ENCODE measurements around the gene MSI2.

MSI2 gene

DNA sequence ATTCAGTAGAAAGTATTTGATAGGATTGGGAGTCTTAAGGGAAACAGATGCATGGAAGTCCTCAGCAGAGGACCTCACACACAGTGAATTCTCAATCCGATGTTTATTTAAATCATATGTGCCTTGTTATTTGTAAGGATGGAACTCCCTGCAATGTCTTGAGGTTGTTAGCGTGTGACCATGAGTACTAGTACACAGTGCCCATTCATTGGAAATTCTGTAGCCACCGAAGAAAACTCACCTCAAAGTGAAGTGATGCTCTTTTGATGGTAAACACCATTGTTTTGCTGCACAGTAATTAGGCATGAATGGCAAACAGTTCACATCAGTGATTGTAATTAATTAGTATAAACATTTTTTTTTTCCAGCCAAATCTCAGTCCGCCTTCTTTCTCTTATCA is 173.6 kb downstream of the MSI2 start:
- no peak overlapping the region for H3K4me3 ChIP-seq (ENCODE audit: low read depth, low read length)
- TF ChIP-seq, protein P1, sequence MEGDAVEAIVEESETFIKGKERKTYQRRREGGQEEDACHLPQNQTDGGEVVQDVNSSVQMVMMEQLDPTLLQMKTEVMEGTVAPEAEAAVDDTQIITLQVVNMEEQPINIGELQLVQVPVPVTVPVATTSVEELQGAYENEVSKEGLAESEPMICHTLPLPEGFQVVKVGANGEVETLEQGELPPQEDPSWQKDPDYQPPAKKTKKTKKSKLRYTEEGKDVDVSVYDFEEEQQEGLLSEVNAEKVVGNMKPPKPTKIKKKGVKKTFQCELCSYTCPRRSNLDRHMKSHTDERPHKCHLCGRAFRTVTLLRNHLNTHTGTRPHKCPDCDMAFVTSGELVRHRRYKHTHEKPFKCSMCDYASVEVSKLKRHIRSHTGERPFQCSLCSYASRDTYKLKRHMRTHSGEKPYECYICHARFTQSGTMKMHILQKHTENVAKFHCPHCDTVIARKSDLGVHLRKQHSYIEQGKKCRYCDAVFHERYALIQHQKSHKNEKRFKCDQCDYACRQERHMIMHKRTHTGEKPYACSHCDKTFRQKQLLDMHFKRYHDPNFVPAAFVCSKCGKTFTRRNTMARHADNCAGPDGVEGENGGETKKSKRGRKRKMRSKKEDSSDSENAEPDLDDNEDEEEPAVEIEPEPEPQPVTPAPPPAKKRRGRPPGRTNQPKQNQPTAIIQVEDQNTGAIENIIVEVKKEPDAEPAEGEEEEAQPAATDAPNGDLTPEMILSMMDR (conservative IDR thresholded peaks at IDR 0.05; ENCODE audit: low read depth, low read length): no peak
- DNase-seq (ENCODE audit: low read depth): no peak

GRCh38 chr17:57431415-57431814 is 175.1 kb downstream of the MSI2 start:
- H3K4me3 ChIP-seq (ENCODE audit: low read depth, low read length): no peak overlapping the region
- TF ChIP-seq, protein P1 (conservative IDR thresholded peaks at IDR 0.05; ENCODE audit: low read depth, low read length): no peak

DNA sequence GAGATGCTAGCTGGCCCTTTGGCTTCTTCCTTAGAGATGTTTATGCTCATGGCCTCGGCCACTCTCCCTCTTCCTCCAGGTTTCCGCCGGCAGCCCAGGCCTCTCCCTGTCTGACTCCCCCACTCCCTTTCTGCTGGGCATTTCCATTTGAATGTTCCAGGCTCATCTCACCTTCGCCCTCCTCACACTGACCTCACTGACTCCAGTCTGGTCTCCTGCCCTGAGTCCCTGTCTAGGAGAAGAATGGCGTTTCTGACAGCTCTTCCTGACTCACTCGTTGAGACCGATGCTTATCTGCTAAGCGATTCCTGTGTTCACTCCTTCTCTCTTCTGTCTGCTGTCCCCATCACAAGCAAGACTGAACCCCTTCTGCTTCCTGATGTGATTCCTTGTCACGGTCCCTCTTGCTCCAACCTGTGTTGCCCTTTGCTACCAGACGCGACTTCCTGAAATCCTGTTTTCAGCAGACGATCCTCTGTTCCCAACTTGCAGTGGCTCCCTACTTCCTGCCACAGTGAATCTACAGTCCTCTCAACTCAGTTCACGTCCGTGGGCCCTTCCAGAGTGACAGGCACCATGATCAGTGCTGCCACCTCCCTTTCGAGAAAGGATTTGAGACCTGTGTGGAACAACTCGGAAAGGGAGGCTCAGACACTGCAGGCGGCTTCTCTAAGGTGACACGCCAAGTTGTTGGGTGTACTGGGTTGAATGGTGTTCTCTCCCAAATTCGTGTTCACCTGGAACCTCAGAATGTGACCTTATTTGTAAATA is 176.4 kb downstream of the MSI2 start:
- DNase-seq (ENCODE audit: low read depth): no peak
- TF ChIP-seq, protein P1 (conservative IDR thresholded peaks at IDR 0.05; ENCODE audit: low read depth, low read length): no peak
- no peak overlapping the region for H3K4me3 ChIP-seq (ENCODE audit: low read depth, low read length)

More at GRCh38 chr17:57431415-57431814, 175.1 kb downstream of the MSI2 start:
- no peak for DNase-seq (ENCODE audit: low read depth)

DNA sequence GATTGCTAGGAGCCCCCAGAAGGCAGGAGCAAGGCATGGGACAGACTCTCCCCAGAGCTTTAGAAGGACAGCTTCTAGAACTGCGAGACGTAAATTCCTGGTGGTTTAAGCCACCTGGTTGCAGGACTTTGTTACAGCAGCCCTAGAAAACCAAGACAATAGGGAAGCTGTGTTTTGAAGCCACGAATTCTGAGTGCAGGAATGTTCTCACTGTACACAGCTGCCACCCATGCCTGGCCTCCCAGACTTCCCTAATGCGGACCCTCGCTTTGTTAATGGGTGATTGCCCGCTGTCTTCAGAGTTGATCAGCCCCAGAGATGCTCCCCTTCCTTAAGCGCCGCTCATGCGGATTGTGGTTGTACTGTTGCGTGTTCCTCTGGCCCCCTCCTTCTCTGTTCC is 177.1 kb downstream of the MSI2 start:
- H3K4me3 ChIP-seq (ENCODE audit: low read depth, low read length): no peak overlapping the region
- TF ChIP-seq, protein P1 (conservative IDR thresholded peaks at IDR 0.05; ENCODE audit: low read depth, low read length): no peak
- no peak for DNase-seq (ENCODE audit: low read depth)

GRCh38 chr17:57434361-57434760 is 178.0 kb downstream of the MSI2 start:
- TF ChIP-seq, protein P1 (conservative IDR thresholded peaks at IDR 0.05; ENCODE audit: low read depth, low read length): no peak
- no peak overlapping the region for H3K4me3 ChIP-seq (ENCODE audit: low read depth, low read length)
- no peak for DNase-seq (ENCODE audit: low read depth)

GRCh38 chr17:57436565-57436964 is 180.2 kb downstream of the MSI2 start:
- no peak for DNase-seq (ENCODE audit: low read depth)
- TF ChIP-seq, protein P1 (conservative IDR thresholded peaks at IDR 0.05; ENCODE audit: low read depth, low read length): no peak
- H3K4me3 ChIP-seq (ENCODE audit: low read depth, low read length): no peak overlapping the region

Measured in choroid plexus epithelial cell (primary cell).